ENCODE results near the gene LITAF. TPM values are rescaled to one million over a fixed set of nuclear protein-coding genes. Genes with fewer than 3 reads are reported as not detected.

LITAF gene
- total RNA-seq, 1 experiment from 2014 or later: 328 TPM

GRCh38 chr16:11624205-11624604 lies 37.5 kb upstream of the LITAF start:
- TF ChIP-seq, protein P1, sequence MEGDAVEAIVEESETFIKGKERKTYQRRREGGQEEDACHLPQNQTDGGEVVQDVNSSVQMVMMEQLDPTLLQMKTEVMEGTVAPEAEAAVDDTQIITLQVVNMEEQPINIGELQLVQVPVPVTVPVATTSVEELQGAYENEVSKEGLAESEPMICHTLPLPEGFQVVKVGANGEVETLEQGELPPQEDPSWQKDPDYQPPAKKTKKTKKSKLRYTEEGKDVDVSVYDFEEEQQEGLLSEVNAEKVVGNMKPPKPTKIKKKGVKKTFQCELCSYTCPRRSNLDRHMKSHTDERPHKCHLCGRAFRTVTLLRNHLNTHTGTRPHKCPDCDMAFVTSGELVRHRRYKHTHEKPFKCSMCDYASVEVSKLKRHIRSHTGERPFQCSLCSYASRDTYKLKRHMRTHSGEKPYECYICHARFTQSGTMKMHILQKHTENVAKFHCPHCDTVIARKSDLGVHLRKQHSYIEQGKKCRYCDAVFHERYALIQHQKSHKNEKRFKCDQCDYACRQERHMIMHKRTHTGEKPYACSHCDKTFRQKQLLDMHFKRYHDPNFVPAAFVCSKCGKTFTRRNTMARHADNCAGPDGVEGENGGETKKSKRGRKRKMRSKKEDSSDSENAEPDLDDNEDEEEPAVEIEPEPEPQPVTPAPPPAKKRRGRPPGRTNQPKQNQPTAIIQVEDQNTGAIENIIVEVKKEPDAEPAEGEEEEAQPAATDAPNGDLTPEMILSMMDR (IDR thresholded peaks at IDR 0.05; ENCODE audit: unreplicated experiment): no peak
- H3K36me3 Mint-ChIP-seq (ENCODE audit: insufficient read depth, unreplicated experiment): peaks cover 19% of the 10 kb centered on the region
- H3K27ac Mint-ChIP-seq (ENCODE audit: unreplicated experiment): peak overlapping the region; percentile 26
- peaks cover 5% of the 10 kb centered on the region for H3K9me3 Mint-ChIP-seq (ENCODE audit: low read depth, unreplicated experiment)
- BruUV-seq (replicated peaks): no TSS peak
- H3K4me3 Mint-ChIP-seq (ENCODE audit: low read depth, unreplicated experiment): no peak overlapping the region
- no peaks in the 10 kb centered on the region for H3K27me3 Mint-ChIP-seq (ENCODE audit: unreplicated experiment)
- intact Hi-C loops (cut with micrococcal nuclease; ENCODE audit: unreplicated experiment): no loop called here
- DNase-seq: no peak
- CTCF ChIA-PET: interaction anchor here (1.0 kb wide), 1 partner anchor 10 kb away, joined by 4 read pairs; no protein-coding TSS in a partner anchor
- peaks cover 45% of the 10 kb centered on the region for H3K4me1 Mint-ChIP-seq (ENCODE audit: low read depth, unreplicated experiment)

DNA sequence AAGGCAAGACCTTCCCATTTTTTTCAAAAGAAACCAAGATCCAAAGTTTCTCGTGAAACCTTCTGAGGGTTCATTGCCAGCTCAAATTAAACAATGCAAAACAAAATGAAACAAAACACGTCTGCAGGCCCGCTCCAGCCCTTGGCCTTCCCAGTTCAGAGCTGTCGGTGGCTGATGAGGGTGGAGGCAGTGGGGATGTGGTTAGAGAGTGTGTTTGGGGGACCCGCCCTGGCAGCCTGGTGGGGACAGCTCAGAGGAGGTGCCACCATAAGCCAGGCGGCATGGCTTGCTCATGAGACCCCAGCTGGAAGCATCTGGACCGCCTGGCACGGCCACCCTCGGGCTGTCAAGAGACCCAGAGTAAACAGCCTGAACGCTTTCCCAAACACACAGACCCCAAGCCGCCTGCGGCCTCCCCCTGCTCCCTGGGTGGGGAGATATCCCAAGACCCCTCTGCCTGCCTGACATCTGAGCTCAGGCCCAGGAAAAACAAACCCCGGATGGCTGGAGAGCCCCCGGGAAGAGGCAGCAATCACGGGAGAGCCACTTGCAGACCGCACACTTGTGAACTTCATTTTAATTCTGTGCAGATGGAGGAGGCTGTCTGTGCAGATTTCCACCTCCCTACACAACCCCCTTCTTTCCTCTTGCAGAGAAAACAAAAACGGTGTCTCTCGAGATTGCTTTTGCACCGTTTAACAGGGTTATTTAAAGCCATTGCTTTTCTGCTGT lies 35.4 kb upstream of the LITAF start:
- DNase-seq: no peak
- Mint-ChIP-seq H3K27ac (ENCODE audit: unreplicated experiment) (no peak overlapping the region), H3K9me3 (ENCODE audit: low read depth, unreplicated experiment) (peaks cover 5% of the 10 kb centered on the region), H3K4me1 (ENCODE audit: low read depth, unreplicated experiment) (peaks cover 38% of the 10 kb centered on the region), H3K27me3 (ENCODE audit: unreplicated experiment) (no peaks in the 10 kb centered on the region), H3K4me3 (ENCODE audit: low read depth, unreplicated experiment) (no peak overlapping the region), H3K36me3 (ENCODE audit: insufficient read depth, unreplicated experiment) (peaks cover 13% of the 10 kb centered on the region)
- TF ChIP-seq, protein P1 (IDR thresholded peaks at IDR 0.05; ENCODE audit: unreplicated experiment): no peak
- CTCF ChIA-PET: interaction anchor here (0.6 kb wide), 1 partner anchor 48 kb away, joined by 3 read pairs; no protein-coding TSS in a partner anchor
- BruUV-seq (replicated peaks): no TSS peak
- intact Hi-C loops (cut with micrococcal nuclease; ENCODE audit: unreplicated experiment): no loop called here

GRCh38 chr16:11621539-11621919 lies 34.8 kb upstream of the LITAF start:
- peaks cover 5% of the 10 kb centered on the region for H3K9me3 Mint-ChIP-seq (ENCODE audit: low read depth, unreplicated experiment)
- peaks cover 8% of the 10 kb centered on the region for H3K36me3 Mint-ChIP-seq (ENCODE audit: insufficient read depth, unreplicated experiment)
- H3K4me3 Mint-ChIP-seq (ENCODE audit: low read depth, unreplicated experiment): no peak overlapping the region
- no TSS peak for BruUV-seq (replicated peaks)
- H3K27ac Mint-ChIP-seq (ENCODE audit: unreplicated experiment): no peak overlapping the region
- CTCF ChIA-PET: interaction anchor here (0.6 kb wide), 1 partner anchor 47 kb away, joined by 3 read pairs; no protein-coding TSS in a partner anchor
- TF ChIP-seq, protein P1 (IDR thresholded peaks at IDR 0.05; ENCODE audit: unreplicated experiment): no peak
- DNase-seq: no peak
- H3K27me3 Mint-ChIP-seq (ENCODE audit: unreplicated experiment): no peaks in the 10 kb centered on the region
- H3K4me1 Mint-ChIP-seq (ENCODE audit: low read depth, unreplicated experiment): peaks cover 34% of the 10 kb centered on the region
- intact Hi-C loops (cut with micrococcal nuclease; ENCODE audit: unreplicated experiment): no loop called here

GRCh38 chr16:11620243-11621003 lies 33.7 kb upstream of the LITAF start:
- intact Hi-C loops (cut with micrococcal nuclease; ENCODE audit: unreplicated experiment): no loop called here
- Mint-ChIP-seq H3K4me3 (ENCODE audit: low read depth, unreplicated experiment) (no peak overlapping the region), H3K27ac (ENCODE audit: unreplicated experiment) (no peak overlapping the region), H3K36me3 (ENCODE audit: insufficient read depth, unreplicated experiment) (peaks cover 7% of the 10 kb centered on the region), H3K4me1 (ENCODE audit: low read depth, unreplicated experiment) (peaks cover 41% of the 10 kb centered on the region), H3K27me3 (ENCODE audit: unreplicated experiment) (no peaks in the 10 kb centered on the region), H3K9me3 (ENCODE audit: low read depth, unreplicated experiment) (peaks cover 5% of the 10 kb centered on the region)
- CTCF ChIA-PET: interaction anchor here (0.7 kb wide), 1 partner anchor 420 kb away, joined by 3 read pairs; no protein-coding TSS in a partner anchor
- TF ChIP-seq, protein P1 (IDR thresholded peaks at IDR 0.05; ENCODE audit: unreplicated experiment): no peak
- no TSS peak for BruUV-seq (replicated peaks)
- no peak for DNase-seq
